Inferior parietal cortex (tissue), 1 donor: ENCODE data around the gene CPTP.

Source experiments
- DNase-seq: peaks from one replicate; pipeline ENCODE4 v3.0.0-alpha.2; 2016; ENCODE audit errors: extremely low spot score

Gene CPTP

GRCh38 chr1:1334835-1335234, 10.2 kb downstream of the CPTP start:
- no peak for DNase-seq

- no peak for DNase-seq
These were observed 10.7 kb downstream of the CPTP start for GRCh38 chr1:1335283-1335682.

- DNase-seq: no peak
These were observed 11.2 kb downstream of the CPTP start for GRCh38 chr1:1335792-1336248.

GRCh38 chr1:1336446-1336845, 11.8 kb downstream of the CPTP start:
- DNase-seq: no peak

GRCh38 chr1:1336931-1337792, 12.6 kb downstream of the CPTP start:
- no peak for DNase-seq

GRCh38 chr1:1337793-1338147, 13.2 kb downstream of the CPTP start:
- no peak for DNase-seq

GRCh38 chr1:1338278-1338677, 13.7 kb downstream of the CPTP start:
- no peak for DNase-seq

GRCh38 chr1:1340185-1340584, 15.6 kb downstream of the CPTP start:
- DNase-seq: no peak

- DNase-seq: no peak
These were observed 16.4 kb downstream of the CPTP start for GRCh38 chr1:1340791-1341548.

GRCh38 chr1:1341549-1342021, 17.0 kb downstream of the CPTP start:
- DNase-seq: no peak

GRCh38 chr1:1342061-1342562, 17.5 kb downstream of the CPTP start:
- DNase-seq: no peak

- DNase-seq: no peak
These were observed 18.0 kb downstream of the CPTP start for GRCh38 chr1:1342584-1343115.

GRCh38 chr1:1343811-1344421, 19.3 kb downstream of the CPTP start:
- no peak for DNase-seq

GRCh38 chr1:1344655-1345361, 20.2 kb downstream of the CPTP start:
- no peak for DNase-seq

- DNase-seq: no peak
These were observed 20.8 kb downstream of the CPTP start for GRCh38 chr1:1345384-1345783.

- DNase-seq: no peak
These were observed 21.4 kb downstream of the CPTP start for GRCh38 chr1:1345860-1346500.

- DNase-seq: no peak
These were observed 21.9 kb downstream of the CPTP start for GRCh38 chr1:1346501-1346890.

- DNase-seq: no peak
These were observed 22.5 kb downstream of the CPTP start for GRCh38 chr1:1347026-1347595.

- DNase-seq: no peak
These were observed 23.2 kb downstream of the CPTP start for GRCh38 chr1:1347663-1348419.
